Stimulated activated CD8-positive, alpha-beta memory T cell treated with anti-CD3 and anti-CD28 coated beads, Interleukin-15, amount 100 ng/mL, for 1 hour (primary cell): ENCODE measurements around the gene EPB41L4B.
"Not testable (repeated sequence)": the region's sequence is repeated elsewhere in the genome, so short reads cannot be mapped to it uniquely, and the experiment has no call there.

Experiments
- DNase-seq: peaks from one replicate; pipeline ENCODE4 v3.0.0-alpha.2; 2020; ENCODE audit warnings: low read depth

EPB41L4B gene

GRCh38 chr9:109244179-109245132, 76.4 kb downstream of the EPB41L4B start:
- DNase-seq: peak; percentile 40

- DNase-seq: no peak
Measured at GRCh38 chr9:109242741-109243140, 78.1 kb downstream of the EPB41L4B start.

GRCh38 chr9:109242014-109242413, 78.8 kb downstream of the EPB41L4B start:
- DNase-seq: no peak

- no peak for DNase-seq
Measured at GRCh38 chr9:109241207-109241606, 79.7 kb downstream of the EPB41L4B start.

GRCh38 chr9:109239240-109239639, 81.6 kb downstream of the EPB41L4B start:
- no peak for DNase-seq

- DNase-seq: no peak
Measured at GRCh38 chr9:109238655-109239054, 82.2 kb downstream of the EPB41L4B start.

GRCh38 chr9:109238125-109238524, 82.7 kb downstream of the EPB41L4B start:
- DNase-seq: no peak

GRCh38 chr9:109232449-109233237, 88.2 kb downstream of the EPB41L4B start:
- no peak for DNase-seq

GRCh38 chr9:109231593-109231992, 89.3 kb downstream of the EPB41L4B start:
- no peak for DNase-seq

- DNase-seq: no peak
Measured at GRCh38 chr9:109230277-109230676, 90.6 kb downstream of the EPB41L4B start.

GRCh38 chr9:109229682-109230081, 91.2 kb downstream of the EPB41L4B start:
- DNase-seq: no peak

- no peak for DNase-seq
Measured at GRCh38 chr9:109228093-109228642, 92.7 kb downstream of the EPB41L4B start.

- DNase-seq: no peak
Measured at GRCh38 chr9:109225629-109226028, 95.2 kb downstream of the EPB41L4B start.

- no peak for DNase-seq
Measured at GRCh38 chr9:109224751-109225150, 96.1 kb downstream of the EPB41L4B start.

GRCh38 chr9:109218242-109218641, 102.6 kb downstream of the EPB41L4B start:
- not testable (repeated sequence) for DNase-seq

GRCh38 chr9:109214414-109214813, 106.4 kb downstream of the EPB41L4B start:
- DNase-seq: no peak

GRCh38 chr9:109213285-109214121, 107.4 kb downstream of the EPB41L4B start:
- DNase-seq: no peak

GRCh38 chr9:109212768-109213167, 108.1 kb downstream of the EPB41L4B start:
- no peak for DNase-seq

GRCh38 chr9:109206670-109207069, 114.2 kb downstream of the EPB41L4B start:
- DNase-seq: no peak

GRCh38 chr9:109205526-109205925, 115.3 kb downstream of the EPB41L4B start:
- no peak for DNase-seq

GRCh38 chr9:109203761-109204360, 117.0 kb downstream of the EPB41L4B start:
- DNase-seq: no peak
